ENCODE data around the gene RERG.

RERG gene

DNA sequence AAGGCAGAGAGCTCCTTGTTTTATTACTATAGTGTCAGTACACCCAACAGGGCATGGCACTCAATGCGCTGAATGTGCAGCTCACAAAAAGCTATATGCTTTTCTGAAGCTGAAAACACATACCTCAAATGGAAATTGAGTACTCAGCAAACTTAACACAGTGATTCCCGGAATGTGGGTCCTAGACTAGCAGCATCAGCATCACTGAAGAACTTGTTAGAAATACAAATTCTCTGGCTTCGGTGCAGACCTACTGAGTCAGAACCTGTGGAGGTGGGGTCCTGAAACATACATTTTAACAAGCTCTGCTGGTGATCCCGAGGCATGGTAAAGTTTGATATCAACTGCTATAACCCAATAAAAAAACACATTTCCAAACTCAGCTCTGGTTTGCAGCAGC is 14.9 kb downstream of the RERG start:
- H3K36me3 Mint-ChIP-seq, result no peaks in the 10 kb centered on the region
- ATAC-seq, result no peak
- no peak overlapping the region for H3K4me3 Mint-ChIP-seq
- no peaks in the 10 kb centered on the region for H3K9me3 Mint-ChIP-seq
- no peak overlapping the region for H3K27ac Mint-ChIP-seq
- H3K27me3 Mint-ChIP-seq, result peaks cover 19% of the 10 kb centered on the region
- no peaks in the 10 kb centered on the region for H3K4me1 Mint-ChIP-seq

DNA sequence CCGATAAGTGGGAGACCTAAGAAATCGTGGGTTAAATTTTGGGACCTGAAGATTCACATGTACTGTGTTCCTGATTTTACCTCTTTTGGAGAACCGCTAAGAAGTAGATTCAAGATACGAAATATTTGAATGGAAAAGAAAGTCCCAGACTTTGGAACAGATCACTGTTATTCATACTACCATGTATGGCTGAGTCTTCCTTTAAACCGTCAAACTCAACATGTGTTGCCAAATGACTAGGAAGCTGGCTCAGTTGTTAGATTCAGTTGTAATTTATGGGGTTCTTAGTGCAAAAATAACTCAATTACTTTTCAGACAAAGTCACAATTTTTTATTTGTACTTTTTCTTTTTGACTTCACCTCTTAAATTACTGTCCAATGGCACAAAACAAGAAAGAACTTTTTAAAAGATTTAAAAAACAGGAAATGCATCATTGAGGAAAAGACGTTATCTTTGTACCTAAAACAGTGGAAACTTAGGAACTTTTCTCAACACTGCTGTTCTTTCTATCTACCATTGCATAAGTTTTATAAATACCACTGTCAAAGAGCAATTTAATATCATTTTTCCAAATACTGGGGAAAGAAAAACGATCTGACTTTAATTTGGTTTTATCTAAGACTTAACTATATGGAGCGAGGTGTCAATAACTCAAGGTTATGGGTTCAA is 15.7 kb downstream of the RERG start:
- Mint-ChIP-seq H3K27me3 (peaks cover 19% of the 10 kb centered on the region), H3K4me3 (no peak overlapping the region), H3K9me3 (no peaks in the 10 kb centered on the region), H3K4me1 (no peaks in the 10 kb centered on the region), H3K27ac (no peak overlapping the region), H3K36me3 (no peaks in the 10 kb centered on the region)
- ATAC-seq, result no peak

DNA sequence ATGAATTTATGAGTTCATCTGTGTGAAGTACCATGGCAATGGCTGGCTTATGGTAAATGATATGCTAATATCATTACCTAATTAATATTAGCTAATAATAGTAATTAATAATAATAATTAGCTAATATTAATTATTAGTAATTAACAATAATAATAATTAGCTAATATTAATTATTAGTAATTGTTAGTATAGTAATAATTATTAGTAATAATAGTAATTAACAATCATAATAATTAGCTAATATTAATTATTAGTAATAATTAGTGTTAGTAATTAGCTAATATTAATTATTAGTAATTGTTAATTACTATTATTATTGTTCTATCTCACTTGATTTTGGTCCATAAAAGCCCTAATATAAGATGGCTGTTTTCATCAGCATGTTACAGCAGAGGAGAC is 19.8 kb downstream of the RERG start:
- Mint-ChIP-seq H3K9me3 (no peaks in the 10 kb centered on the region), H3K27me3 (peaks cover 20% of the 10 kb centered on the region), H3K27ac (no peak overlapping the region), H3K4me3 (no peak overlapping the region), H3K4me1 (no peaks in the 10 kb centered on the region), H3K36me3 (no peaks in the 10 kb centered on the region)
- ATAC-seq, result no peak

DNA sequence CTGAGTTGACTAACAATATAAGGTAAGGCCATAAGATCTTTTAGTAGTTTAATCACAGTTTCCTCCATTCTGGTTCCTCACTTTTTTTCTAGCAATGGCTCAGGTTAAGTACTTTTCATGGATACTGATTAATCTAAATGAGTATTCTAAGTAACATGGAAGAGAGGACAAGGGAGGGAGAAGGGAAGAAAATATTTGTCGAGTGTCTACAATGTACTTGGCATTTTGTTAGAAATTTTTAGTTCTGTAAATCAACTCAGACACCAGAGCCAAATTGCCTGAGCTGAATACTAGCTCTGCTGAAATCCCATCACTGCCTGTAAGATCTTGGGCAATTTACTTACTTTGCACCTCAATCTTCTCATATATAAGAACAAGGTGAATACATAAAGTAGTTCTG is 20.2 kb downstream of the RERG start:
- Mint-ChIP-seq H3K36me3 (no peaks in the 10 kb centered on the region), H3K4me3 (no peak overlapping the region), H3K27me3 (peaks cover 20% of the 10 kb centered on the region), H3K9me3 (no peaks in the 10 kb centered on the region), H3K4me1 (no peaks in the 10 kb centered on the region), H3K27ac (no peak overlapping the region)
- ATAC-seq, result no peak

DNA sequence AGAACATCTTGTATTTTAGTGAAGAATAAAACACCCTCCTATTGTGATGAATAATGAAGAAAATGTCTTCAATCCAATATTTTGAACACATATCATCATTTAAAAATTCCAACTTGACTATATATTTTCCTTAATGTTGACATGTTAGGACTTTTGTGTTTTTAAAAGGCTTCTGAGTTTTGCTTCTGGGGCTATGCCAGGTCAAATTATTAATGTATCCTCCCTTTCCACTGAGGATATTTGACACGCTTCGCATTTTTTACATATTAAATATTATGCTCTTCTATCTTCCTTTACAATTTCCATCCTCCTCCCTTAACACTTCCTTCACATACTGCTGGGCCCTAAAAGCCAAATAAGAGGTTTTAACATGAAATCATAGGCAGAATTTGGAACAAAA is 20.6 kb downstream of the RERG start:
- Mint-ChIP-seq H3K9me3 (no peaks in the 10 kb centered on the region), H3K36me3 (no peaks in the 10 kb centered on the region), H3K4me3 (no peak overlapping the region), H3K27me3 (peaks cover 20% of the 10 kb centered on the region), H3K4me1 (no peaks in the 10 kb centered on the region), H3K27ac (no peak overlapping the region)
- no peak for ATAC-seq

DNA sequence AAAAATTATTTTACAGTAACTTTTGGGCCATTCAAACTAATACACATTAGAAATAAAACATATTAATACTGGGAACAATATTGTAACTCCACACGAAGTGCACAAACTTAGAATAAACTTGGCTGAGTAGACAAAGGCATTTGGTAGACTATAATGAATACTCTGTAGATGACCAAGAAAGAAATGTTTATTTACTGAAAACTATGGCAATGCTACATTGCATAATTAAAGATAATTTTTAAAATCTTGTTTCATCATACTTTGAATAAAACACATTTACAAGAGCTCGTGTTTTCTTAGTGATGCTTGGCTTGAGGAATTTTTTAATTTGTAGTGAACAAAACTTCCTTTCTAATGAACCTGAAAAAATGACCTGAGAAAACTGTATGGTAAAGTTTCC is 21.3 kb downstream of the RERG start:
- peaks cover 19% of the 10 kb centered on the region for H3K27me3 Mint-ChIP-seq
- no peak overlapping the region for H3K27ac Mint-ChIP-seq
- no peak overlapping the region for H3K4me3 Mint-ChIP-seq
- H3K4me1 Mint-ChIP-seq, result no peaks in the 10 kb centered on the region
- H3K36me3 Mint-ChIP-seq, result no peaks in the 10 kb centered on the region
- ATAC-seq, result no peak
- H3K9me3 Mint-ChIP-seq, result no peaks in the 10 kb centered on the region

DNA sequence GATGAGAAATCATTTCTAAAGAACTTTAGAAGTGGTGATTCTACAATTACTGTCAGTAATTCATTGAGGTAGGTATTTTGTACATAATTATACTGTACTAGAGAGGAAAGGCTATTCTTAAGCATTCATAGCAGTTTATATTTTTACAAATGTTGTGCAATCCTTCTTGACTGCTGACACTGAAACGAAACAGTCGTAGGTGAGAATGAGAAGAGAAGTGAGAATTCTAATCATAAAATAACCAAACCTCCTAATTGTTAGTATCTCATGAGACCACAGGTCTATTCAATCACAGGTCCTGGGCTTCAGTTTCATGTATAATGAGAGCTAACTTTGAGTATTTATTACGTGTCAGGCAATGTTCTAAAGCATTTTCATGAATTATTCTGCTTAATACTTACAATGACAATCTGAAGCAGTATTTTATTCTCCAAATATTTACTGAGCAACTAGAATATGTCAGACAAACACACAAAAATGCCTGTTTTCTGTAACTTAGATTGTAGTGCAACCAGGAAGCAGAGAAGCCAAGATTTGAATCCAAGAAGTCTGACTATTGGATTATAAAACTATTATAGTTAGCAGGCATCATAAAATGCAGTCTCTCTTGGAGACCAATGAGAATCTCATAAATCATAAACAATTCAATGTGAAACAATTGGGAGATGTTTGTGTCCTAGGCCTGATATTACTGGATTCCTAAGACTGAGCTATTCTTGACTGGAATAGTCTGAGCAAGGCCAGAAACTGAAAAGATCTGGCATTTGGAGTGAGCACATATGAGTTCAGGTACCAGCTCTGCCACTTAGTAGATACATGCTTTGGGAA is 24.3 kb downstream of the RERG start:
- no peaks in the 10 kb centered on the region for H3K36me3 Mint-ChIP-seq
- no peak overlapping the region for H3K4me3 Mint-ChIP-seq
- peaks cover 16% of the 10 kb centered on the region for H3K27me3 Mint-ChIP-seq
- no peak for ATAC-seq
- H3K27ac Mint-ChIP-seq, result no peak overlapping the region
- no peaks in the 10 kb centered on the region for H3K9me3 Mint-ChIP-seq
- no peaks in the 10 kb centered on the region for H3K4me1 Mint-ChIP-seq

DNA sequence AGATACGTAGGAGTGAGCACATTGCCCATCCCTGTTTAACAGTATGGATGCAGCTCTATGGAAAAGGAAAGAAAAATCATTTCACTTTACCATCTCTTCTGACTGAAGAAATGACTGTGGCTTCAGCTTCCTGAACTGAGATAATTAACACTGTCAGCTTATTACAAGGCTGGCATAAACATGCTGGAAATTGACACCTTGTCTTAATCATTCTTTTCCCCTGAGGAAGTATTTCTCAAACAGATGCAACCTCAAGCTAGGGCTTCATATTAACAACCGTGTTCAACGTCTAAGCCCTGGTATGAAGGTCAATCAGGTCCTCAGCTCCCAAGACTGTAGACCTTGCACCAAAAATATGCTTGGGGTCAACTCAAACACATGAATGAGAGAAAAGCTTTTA is 25.0 kb downstream of the RERG start:
- no peak overlapping the region for H3K27ac Mint-ChIP-seq
- ATAC-seq, result no peak
- H3K4me1 Mint-ChIP-seq, result no peaks in the 10 kb centered on the region
- H3K9me3 Mint-ChIP-seq, result no peaks in the 10 kb centered on the region
- no peak overlapping the region for H3K4me3 Mint-ChIP-seq
- H3K36me3 Mint-ChIP-seq, result no peaks in the 10 kb centered on the region
- peaks cover 16% of the 10 kb centered on the region for H3K27me3 Mint-ChIP-seq

DNA sequence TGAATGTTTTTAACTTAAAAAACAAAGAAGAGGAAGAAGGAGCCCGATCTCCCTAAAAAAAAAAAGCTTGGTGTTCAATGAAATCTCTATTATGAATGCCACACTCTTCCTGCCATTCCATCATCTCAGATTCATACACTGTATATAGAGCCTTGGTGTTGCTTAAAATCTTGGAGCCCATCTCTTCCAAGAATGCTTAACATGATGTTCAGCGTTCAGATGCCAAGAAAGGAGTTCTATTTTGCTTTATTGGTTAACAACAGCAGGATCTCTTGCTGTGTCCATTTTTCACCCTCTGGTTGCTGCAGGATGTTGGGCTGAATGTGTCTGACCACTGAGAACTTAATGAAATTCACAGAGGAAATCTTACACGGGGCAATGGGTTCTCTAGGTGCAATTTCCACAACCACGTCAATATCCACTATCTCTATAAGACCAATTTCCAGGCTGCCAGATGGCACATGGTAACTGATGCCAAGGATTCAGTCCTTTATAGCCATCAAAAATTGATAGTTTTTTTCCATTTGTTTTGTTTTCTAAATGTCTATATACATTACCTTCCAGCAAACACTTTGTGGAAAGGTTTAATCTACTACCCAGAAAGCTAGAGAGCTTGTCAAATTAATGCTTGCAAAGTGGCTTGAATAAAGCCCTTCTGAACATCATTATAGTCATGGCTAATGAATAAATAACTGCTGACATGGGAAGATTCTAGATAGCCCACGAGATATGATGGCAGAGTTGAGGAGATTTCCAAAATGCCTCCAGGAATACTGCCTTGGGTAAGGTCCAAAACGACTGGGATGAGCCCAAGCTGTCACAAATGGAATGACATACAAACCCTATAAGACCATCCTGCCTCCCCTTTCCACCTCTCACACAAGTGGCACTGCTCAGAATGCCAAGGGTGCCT is 26.5 kb downstream of the RERG start:
- no peaks in the 10 kb centered on the region for H3K36me3 Mint-ChIP-seq
- H3K4me1 Mint-ChIP-seq, result no peaks in the 10 kb centered on the region
- no peaks in the 10 kb centered on the region for H3K9me3 Mint-ChIP-seq
- ATAC-seq, result no peak
- no peak overlapping the region for H3K27ac Mint-ChIP-seq
- H3K4me3 Mint-ChIP-seq, result no peak overlapping the region
- peaks cover 16% of the 10 kb centered on the region for H3K27me3 Mint-ChIP-seq

DNA sequence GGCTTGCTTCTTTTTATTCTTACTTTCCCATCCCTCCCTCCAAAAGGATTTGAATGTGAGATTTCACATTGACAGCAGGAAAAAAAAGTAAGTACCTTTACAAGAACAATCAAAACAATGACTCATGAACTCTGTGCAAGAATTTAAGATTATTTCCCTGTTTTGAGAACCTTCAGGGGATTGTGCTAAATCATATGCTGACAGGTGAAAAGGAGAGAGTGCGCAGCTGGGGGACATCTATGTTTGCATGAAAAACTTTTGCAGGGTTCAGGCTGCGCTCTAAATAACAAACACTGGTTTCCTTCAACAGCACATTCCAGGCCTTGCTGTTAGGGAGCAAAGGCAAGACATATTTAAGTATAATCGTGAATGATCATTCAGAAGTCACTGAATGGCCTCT is 27.3 kb downstream of the RERG start:
- no peaks in the 10 kb centered on the region for H3K4me1 Mint-ChIP-seq
- H3K27ac Mint-ChIP-seq, result no peak overlapping the region
- no peak overlapping the region for H3K4me3 Mint-ChIP-seq
- H3K27me3 Mint-ChIP-seq, result peaks cover 11% of the 10 kb centered on the region
- no peaks in the 10 kb centered on the region for H3K9me3 Mint-ChIP-seq
- ATAC-seq, result no peak
- H3K36me3 Mint-ChIP-seq, result no peaks in the 10 kb centered on the region

DNA sequence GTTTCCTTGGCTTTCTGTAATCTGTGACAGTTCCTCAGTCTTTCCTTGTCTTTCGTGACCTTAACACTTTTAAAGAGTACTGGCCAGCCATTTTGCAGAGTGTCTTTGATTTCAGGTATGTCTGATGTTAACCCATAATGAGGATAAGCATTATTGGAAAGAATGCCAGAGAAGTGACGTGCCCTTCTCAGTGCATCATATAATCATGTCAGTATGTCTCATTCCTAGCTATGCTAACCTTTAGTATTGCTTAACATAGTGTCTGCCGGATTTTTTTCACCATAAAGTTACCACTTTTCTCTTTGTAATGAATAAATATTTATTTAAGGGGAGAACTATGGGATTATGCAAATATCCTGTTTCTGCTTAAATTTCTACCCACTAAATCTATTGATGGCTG is 28.5 kb downstream of the RERG start:
- H3K9me3 Mint-ChIP-seq, result no peaks in the 10 kb centered on the region
- peaks cover 7% of the 10 kb centered on the region for H3K27me3 Mint-ChIP-seq
- no peak overlapping the region for H3K4me3 Mint-ChIP-seq
- H3K27ac Mint-ChIP-seq, result no peak overlapping the region
- no peaks in the 10 kb centered on the region for H3K4me1 Mint-ChIP-seq
- no peaks in the 10 kb centered on the region for H3K36me3 Mint-ChIP-seq
- ATAC-seq, result no peak

DNA sequence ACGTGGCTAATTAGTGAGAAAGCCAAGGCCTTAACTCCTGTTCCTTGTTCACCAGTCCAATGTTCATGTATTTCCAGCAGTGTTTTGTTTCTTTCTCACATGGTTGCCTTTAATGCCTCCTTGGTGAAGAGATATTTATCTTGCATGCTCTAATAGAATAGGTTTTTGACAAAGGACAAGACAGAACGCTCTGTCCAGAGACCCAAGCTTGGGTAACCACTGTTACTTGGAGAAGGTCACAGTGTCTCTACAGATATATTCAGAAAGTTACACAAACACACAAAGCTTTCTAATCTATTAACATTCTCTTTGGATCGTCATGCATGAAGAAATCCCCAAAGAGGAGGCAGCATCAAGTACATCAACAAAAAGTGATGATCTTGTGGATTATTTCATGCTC is 33.1 kb downstream of the RERG start:
- no peaks in the 10 kb centered on the region for H3K9me3 Mint-ChIP-seq
- no peak overlapping the region for H3K27ac Mint-ChIP-seq
- ATAC-seq, result no peak
- H3K36me3 Mint-ChIP-seq, result no peaks in the 10 kb centered on the region
- H3K27me3 Mint-ChIP-seq, result no peaks in the 10 kb centered on the region
- H3K4me1 Mint-ChIP-seq, result no peaks in the 10 kb centered on the region
- H3K4me3 Mint-ChIP-seq, result no peak overlapping the region

DNA sequence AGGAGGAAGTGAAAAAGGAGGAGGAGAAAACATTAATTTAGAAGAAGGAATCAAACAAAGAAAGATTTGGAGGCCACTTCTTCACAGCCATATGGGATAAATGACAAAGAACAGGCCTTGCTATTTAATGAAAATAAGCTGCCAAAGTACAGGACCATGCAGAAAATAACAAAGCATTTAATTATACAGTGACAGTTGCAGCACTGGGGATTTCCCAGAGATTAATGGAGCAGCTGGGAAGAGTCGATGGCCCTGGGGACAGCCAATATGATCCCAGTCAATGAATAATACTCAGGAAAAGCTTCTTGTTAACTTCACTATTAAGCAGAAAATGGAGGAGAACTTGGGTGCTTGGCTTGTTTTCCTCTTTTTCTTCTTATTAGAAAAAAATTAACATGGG is 34.6 kb downstream of the RERG start:
- no peak for ATAC-seq
- H3K9me3 Mint-ChIP-seq, result no peaks in the 10 kb centered on the region
- no peaks in the 10 kb centered on the region for H3K27me3 Mint-ChIP-seq
- H3K36me3 Mint-ChIP-seq, result no peaks in the 10 kb centered on the region
- no peak overlapping the region for H3K27ac Mint-ChIP-seq
- no peaks in the 10 kb centered on the region for H3K4me1 Mint-ChIP-seq
- no peak overlapping the region for H3K4me3 Mint-ChIP-seq

DNA sequence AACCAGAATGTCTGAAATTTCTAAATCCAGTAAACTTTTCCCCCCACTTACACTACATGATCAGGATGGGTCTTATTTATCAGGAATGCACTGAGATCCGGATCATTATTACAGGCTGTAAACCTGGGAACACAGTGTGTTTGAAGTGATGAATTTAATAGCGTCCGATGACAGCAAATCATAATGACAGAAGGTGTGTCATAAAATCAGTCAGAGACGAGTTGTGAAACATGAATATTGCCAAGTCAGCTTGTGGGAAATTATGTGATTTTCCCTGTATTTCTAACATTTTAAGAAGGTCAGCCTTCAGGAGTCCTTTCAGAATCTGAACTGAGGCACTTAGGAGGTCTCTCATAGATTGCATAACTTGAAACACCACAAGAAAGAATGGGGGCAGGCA is 36.7 kb downstream of the RERG start:
- Mint-ChIP-seq H3K4me3 (no peak overlapping the region), H3K36me3 (no peaks in the 10 kb centered on the region), H3K27ac (no peak overlapping the region), H3K27me3 (peaks cover 6% of the 10 kb centered on the region), H3K9me3 (no peaks in the 10 kb centered on the region), H3K4me1 (no peaks in the 10 kb centered on the region)
- no peak for ATAC-seq

DNA sequence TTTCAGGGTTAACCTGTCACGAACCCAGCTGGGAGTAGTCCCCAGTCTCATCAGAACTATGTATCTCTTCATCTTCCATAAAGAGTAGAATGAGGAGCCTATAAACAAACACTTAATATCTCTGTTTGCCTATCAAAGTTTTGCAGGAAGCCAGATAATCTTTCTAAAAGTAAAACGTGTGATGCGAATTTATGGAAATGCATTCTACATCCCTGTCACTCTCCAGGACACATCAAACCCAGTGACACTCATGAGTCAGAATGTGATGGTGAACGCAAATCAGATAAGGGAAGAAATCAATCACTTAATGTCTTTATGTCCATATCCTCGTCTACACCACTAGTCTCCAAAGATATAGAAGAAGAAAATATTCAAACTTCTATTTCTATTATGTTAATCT is 37.4 kb downstream of the RERG start:
- peaks cover 13% of the 10 kb centered on the region for H3K27me3 Mint-ChIP-seq
- no peak for ATAC-seq
- no peaks in the 10 kb centered on the region for H3K36me3 Mint-ChIP-seq
- H3K4me3 Mint-ChIP-seq, result no peak overlapping the region
- no peak overlapping the region for H3K27ac Mint-ChIP-seq
- H3K4me1 Mint-ChIP-seq, result no peaks in the 10 kb centered on the region
- no peaks in the 10 kb centered on the region for H3K9me3 Mint-ChIP-seq

All from stimulated activated memory B cell treated with anti-CD40 and anti-IgM and Interleukin-4, amounts not matched to agents 10 μg/mL and 1 μg/mL and 100 μg/mL, for 72 hours (primary cell).